ENCODE results near the gene FREM3.

The FREM3 gene

GRCh38 chr4:143654571-143654970 is 45.9 kb downstream of the FREM3 start:
- no peak for TF ChIP-seq CTCF (IDR thresholded peaks at IDR 0.05; ENCODE audit: extremely low read depth, missing control alignments)
- no peak for DNase-seq (ENCODE audit: low spot score)

- TF ChIP-seq CTCF (IDR thresholded peaks at IDR 0.05; ENCODE audit: extremely low read depth, missing control alignments), result no peak
- DNase-seq (ENCODE audit: low spot score), result no peak
Measured at GRCh38 chr4:143653031-143653430, 47.4 kb downstream of the FREM3 start.

GRCh38 chr4:143643399-143643798 is 57.1 kb downstream of the FREM3 start:
- TF ChIP-seq CTCF (IDR thresholded peaks at IDR 0.05; ENCODE audit: extremely low read depth, missing control alignments), result no peak
- DNase-seq (ENCODE audit: low spot score), result no peak

GRCh38 chr4:143642611-143643010 is 57.9 kb downstream of the FREM3 start:
- no peak for TF ChIP-seq CTCF (IDR thresholded peaks at IDR 0.05; ENCODE audit: extremely low read depth, missing control alignments)
- DNase-seq (ENCODE audit: low spot score), result no peak

- no peak for DNase-seq (ENCODE audit: low spot score)
- no peak for TF ChIP-seq CTCF (IDR thresholded peaks at IDR 0.05; ENCODE audit: extremely low read depth, missing control alignments)
Measured at GRCh38 chr4:143641361-143641760, 59.1 kb downstream of the FREM3 start.

- no peak for TF ChIP-seq CTCF (IDR thresholded peaks at IDR 0.05; ENCODE audit: extremely low read depth, missing control alignments)
- DNase-seq (ENCODE audit: low spot score), result no peak
Measured at GRCh38 chr4:143634763-143635162, 65.7 kb downstream of the FREM3 start.

- DNase-seq (ENCODE audit: low spot score), result no peak
- no peak for TF ChIP-seq CTCF (IDR thresholded peaks at IDR 0.05; ENCODE audit: extremely low read depth, missing control alignments)
Measured at GRCh38 chr4:143633833-143634232, 66.6 kb downstream of the FREM3 start.

All from GM20000 (cell line).